ENCODE data around the gene FPR1.

DNA sequence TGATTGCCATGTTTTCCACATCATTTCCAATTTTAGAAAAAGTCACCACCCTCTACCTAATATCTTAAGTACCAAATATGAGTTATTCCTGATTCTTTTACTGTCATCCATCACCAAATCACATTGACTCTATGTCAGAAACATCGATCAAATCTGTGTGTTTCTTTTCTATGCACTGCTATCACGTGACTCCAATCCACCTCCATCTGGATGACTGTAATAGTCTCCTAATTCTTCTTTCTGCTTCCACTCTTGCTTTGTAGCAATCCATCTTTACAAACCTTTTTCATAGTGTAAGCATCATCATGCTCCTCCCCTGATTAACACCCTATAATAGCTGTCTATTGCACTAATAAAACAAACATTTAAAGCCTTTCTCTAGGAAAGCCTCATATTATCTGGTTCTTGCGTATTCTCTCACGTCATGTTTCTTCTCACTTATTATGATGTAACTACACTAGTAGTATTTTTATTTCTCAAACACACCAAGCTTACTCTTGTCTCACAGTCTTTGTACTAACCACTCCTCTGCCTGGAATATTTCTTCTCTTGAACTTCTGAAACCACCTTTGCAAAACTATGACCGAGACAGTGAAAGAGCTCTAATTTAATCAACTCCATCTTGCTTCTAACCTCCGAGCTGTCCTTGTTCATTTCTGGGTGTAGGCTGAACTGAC is 32.6 kb upstream of the FPR1 start:
- TF ChIP-seq CEBPB (IDR thresholded peaks at IDR 0.05; ENCODE audit: low read depth, low read length) (no peak), POLR2A (IDR thresholded peaks at IDR 0.05; ENCODE audit: low read depth, low read length) (no peak), RFX5 (IDR thresholded peaks at IDR 0.05; ENCODE audit: low read depth, low read length) (no peak), RCOR1 (IDR thresholded peaks at IDR 0.05; ENCODE audit: insufficient replicate concordance, low read length) (no peak), CHD1 (IDR thresholded peaks at IDR 0.05; ENCODE audit: low read depth, low read length) (no peak), BHLHE40 (IDR thresholded peaks at IDR 0.05; ENCODE audit: low read depth, low read length) (no peak), NFE2L2 (IDR thresholded peaks at IDR 0.05; ENCODE audit: low read depth, low read length) (no peak), FOS (IDR thresholded peaks at IDR 0.05; ENCODE audit: low read depth, low read length) (no peak), RAD21 (IDR thresholded peaks at IDR 0.05; ENCODE audit: low read length) (no peak), MAZ (IDR thresholded peaks at IDR 0.05; ENCODE audit: borderline replicate concordance, low read depth, low read length) (no peak), SMC3 (IDR thresholded peaks at IDR 0.05; ENCODE audit: low read depth, low read length) (no peak)
- TF ChIP-seq, protein P1, sequence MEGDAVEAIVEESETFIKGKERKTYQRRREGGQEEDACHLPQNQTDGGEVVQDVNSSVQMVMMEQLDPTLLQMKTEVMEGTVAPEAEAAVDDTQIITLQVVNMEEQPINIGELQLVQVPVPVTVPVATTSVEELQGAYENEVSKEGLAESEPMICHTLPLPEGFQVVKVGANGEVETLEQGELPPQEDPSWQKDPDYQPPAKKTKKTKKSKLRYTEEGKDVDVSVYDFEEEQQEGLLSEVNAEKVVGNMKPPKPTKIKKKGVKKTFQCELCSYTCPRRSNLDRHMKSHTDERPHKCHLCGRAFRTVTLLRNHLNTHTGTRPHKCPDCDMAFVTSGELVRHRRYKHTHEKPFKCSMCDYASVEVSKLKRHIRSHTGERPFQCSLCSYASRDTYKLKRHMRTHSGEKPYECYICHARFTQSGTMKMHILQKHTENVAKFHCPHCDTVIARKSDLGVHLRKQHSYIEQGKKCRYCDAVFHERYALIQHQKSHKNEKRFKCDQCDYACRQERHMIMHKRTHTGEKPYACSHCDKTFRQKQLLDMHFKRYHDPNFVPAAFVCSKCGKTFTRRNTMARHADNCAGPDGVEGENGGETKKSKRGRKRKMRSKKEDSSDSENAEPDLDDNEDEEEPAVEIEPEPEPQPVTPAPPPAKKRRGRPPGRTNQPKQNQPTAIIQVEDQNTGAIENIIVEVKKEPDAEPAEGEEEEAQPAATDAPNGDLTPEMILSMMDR (conservative IDR thresholded peaks at IDR 0.05; ENCODE audit: low read depth, low read length): no peak
- TF ChIP-seq, protein P2, sequence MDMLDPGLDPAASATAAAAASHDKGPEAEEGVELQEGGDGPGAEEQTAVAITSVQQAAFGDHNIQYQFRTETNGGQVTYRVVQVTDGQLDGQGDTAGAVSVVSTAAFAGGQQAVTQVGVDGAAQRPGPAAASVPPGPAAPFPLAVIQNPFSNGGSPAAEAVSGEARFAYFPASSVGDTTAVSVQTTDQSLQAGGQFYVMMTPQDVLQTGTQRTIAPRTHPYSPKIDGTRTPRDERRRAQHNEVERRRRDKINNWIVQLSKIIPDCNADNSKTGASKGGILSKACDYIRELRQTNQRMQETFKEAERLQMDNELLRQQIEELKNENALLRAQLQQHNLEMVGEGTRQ (IDR thresholded peaks at IDR 0.05; ENCODE audit: low read depth, low read length): no peak
- TF ChIP-seq, protein P3, sequence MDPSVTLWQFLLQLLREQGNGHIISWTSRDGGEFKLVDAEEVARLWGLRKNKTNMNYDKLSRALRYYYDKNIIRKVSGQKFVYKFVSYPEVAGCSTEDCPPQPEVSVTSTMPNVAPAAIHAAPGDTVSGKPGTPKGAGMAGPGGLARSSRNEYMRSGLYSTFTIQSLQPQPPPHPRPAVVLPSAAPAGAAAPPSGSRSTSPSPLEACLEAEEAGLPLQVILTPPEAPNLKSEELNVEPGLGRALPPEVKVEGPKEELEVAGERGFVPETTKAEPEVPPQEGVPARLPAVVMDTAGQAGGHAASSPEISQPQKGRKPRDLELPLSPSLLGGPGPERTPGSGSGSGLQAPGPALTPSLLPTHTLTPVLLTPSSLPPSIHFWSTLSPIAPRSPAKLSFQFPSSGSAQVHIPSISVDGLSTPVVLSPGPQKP (IDR thresholded peaks at IDR 0.05; ENCODE audit: borderline replicate concordance, low read depth, low read length): no peak
